GM21786 (cell line): ENCODE measurements around the gene HCCS.

ENCODE experiments used
- ATAC-seq: cut with Tn5 transposase; IDR thresholded peaks from one replicate; pipeline ENCODE4 v1.9.1; 2021; ENCODE audit not compliant: unreplicated experiment

The HCCS gene

GRCh38 chrX:11111037-11111851, at the start of gene HCCS:
HCCS (plus strand) TSS chrX:11111332; CDS start chrX:11112061, 729 bp downstream.
- peak; percentile 90 for ATAC-seq

- ATAC-seq, result no peak
Observed at GRCh38 chrX:11064276-11064675, 46.9 kb upstream of the HCCS start.

- ATAC-seq, result no peak
Observed at GRCh38 chrX:11064851-11065600, 46.1 kb upstream of the HCCS start.

- no peak for ATAC-seq
Observed at GRCh38 chrX:11066812-11067211, 44.3 kb upstream of the HCCS start.

- no peak for ATAC-seq
Observed at GRCh38 chrX:11073381-11073780, 37.8 kb upstream of the HCCS start.

GRCh38 chrX:11080741-11081305, 30.3 kb upstream of the HCCS start:
- no peak for ATAC-seq

GRCh38 chrX:11081511-11081910, 29.6 kb upstream of the HCCS start:
- ATAC-seq, result no peak

- ATAC-seq, result no peak
Observed at GRCh38 chrX:11085305-11085704, 25.8 kb upstream of the HCCS start.

GRCh38 chrX:11089802-11090201, 21.3 kb upstream of the HCCS start:
- no peak for ATAC-seq

GRCh38 chrX:11097933-11098332, 13.2 kb upstream of the HCCS start:
- ATAC-seq, result no peak

- ATAC-seq, result no peak
Observed at GRCh38 chrX:11099465-11099864, 11.7 kb upstream of the HCCS start.

- no peak for ATAC-seq
Observed at GRCh38 chrX:11100281-11101035, 10.7 kb upstream of the HCCS start.

- ATAC-seq, result peak; percentile 63
Observed at GRCh38 chrX:11103006-11103405, 8.1 kb upstream of the HCCS start.

GRCh38 chrX:11103751-11104150, 7.4 kb upstream of the HCCS start:
- no peak for ATAC-seq

GRCh38 chrX:11105080-11105479, 6.1 kb upstream of the HCCS start:
- ATAC-seq, result no peak

GRCh38 chrX:11108253-11108941, 2.7 kb upstream of the HCCS start:
- ATAC-seq, result no peak

GRCh38 chrX:11109968-11110367, 1.2 kb upstream of the HCCS start:
- ATAC-seq, result no peak

GRCh38 chrX:11111947-11112346, 815 bp downstream of the HCCS start:
- ATAC-seq, result no peak

GRCh38 chrX:11113731-11114130, 2.6 kb downstream of the HCCS start:
- ATAC-seq, result peak; percentile 34

GRCh38 chrX:11117745-11118144, 6.6 kb downstream of the HCCS start:
- no peak for ATAC-seq
